HL-60/S4 (cell line): ENCODE results near the gene AHCYL2.

Experiments
- in situ Hi-C: fragments of 300-500 bp; cut with MboI; formaldehyde crosslinking; loops from 2 replicates; pipeline ENCODE4 v1.14.3; 2022; ENCODE audit warnings: low sequenced_read_pairs

Gene AHCYL2

GRCh38 chr7:129375141-129375938 is 150.5 kb downstream of the AHCYL2 start:
- in situ Hi-C loops = loop anchor here (10.0 kb wide), 1 partner anchor 89 kb away; no protein-coding TSS in a partner anchor

GRCh38 chr7:129376076-129376777 is 151.4 kb downstream of the AHCYL2 start:
- in situ Hi-C loops = loop anchor here (10.0 kb wide), 1 partner anchor 89 kb away; no protein-coding TSS in a partner anchor

GRCh38 chr7:129376778-129377700 is 152.2 kb downstream of the AHCYL2 start:
- in situ Hi-C loops = loop anchor here (10.0 kb wide), 1 partner anchor 88 kb away; no protein-coding TSS in a partner anchor

GRCh38 chr7:129381710-129382484 is 157.1 kb downstream of the AHCYL2 start:
- in situ Hi-C loops = no loop called here

- in situ Hi-C loops = no loop called here
Measured at GRCh38 chr7:129383542-129384132, 158.8 kb downstream of the AHCYL2 start.

GRCh38 chr7:129385116-129385515 is 160.3 kb downstream of the AHCYL2 start:
- in situ Hi-C loops = no loop called here

- in situ Hi-C loops = no loop called here
Measured at GRCh38 chr7:129385598-129385997, 160.8 kb downstream of the AHCYL2 start.

- in situ Hi-C loops = no loop called here
Measured at GRCh38 chr7:129386506-129386905, 161.7 kb downstream of the AHCYL2 start.

- in situ Hi-C loops = no loop called here
Measured at GRCh38 chr7:129387537-129387936, 162.7 kb downstream of the AHCYL2 start.

GRCh38 chr7:129388333-129389098 is 163.7 kb downstream of the AHCYL2 start:
- in situ Hi-C loops = no loop called here

GRCh38 chr7:129389829-129390228 is 165.0 kb downstream of the AHCYL2 start:
- in situ Hi-C loops = no loop called here

- in situ Hi-C loops = no loop called here
Measured at GRCh38 chr7:129390314-129390713, 165.5 kb downstream of the AHCYL2 start.

- in situ Hi-C loops = no loop called here
Measured at GRCh38 chr7:129391546-129392171, 166.8 kb downstream of the AHCYL2 start.

GRCh38 chr7:129393255-129393654 is 168.4 kb downstream of the AHCYL2 start:
- in situ Hi-C loops = no loop called here

GRCh38 chr7:129394101-129394500 is 169.3 kb downstream of the AHCYL2 start:
- in situ Hi-C loops = no loop called here

- in situ Hi-C loops = no loop called here
Measured at GRCh38 chr7:129394982-129395914, 170.4 kb downstream of the AHCYL2 start.

- in situ Hi-C loops = no loop called here
Measured at GRCh38 chr7:129401228-129401966, 176.6 kb downstream of the AHCYL2 start.
